Measurements from ENCODE around the gene PRRT1. TPM values are rescaled to one million over a fixed set of nuclear protein-coding genes. Genes with fewer than 3 reads are reported as not detected.

The PRRT1 gene
- total RNA-seq, 4 donors from 2014 or later: 0.49 to 0.81 (median 0.67) TPM; not detected in 1

- intact Hi-C loops (cut with DNase I): loop anchor here (5.0 to 10.0 kb wide), 2 partner anchors 34 to 107 kb away; no protein-coding TSS in a partner anchor
- Histone ChIP-seq H3K4me1 (peaks cover 25 to 26% of the 10 kb centered on the region in 2 donors), H3K27ac (peak overlapping the region in 1 of 3 donors; percentile 31), H3K4me3 (replicated peaks in 1 of 3) (peak overlapping the region in 1 of 3 donors; percentile 23), H3K36me3 (no peaks in the 10 kb centered on the region), H3K9me3 (no peaks in the 10 kb centered on the region), H3K27me3 (no peaks in the 10 kb centered on the region)
- TF ChIP-seq POLR2A (IDR thresholded peaks at IDR 0.05) (no peak), CTCF (IDR thresholded peaks at IDR 0.05) (no peak)
- 46 to 52% methylated on average over 8 of the region's 8 CpGs for WGBS, 2 donors
- DNase-seq: no peak
Observed at GRCh38 chr6:32151181-32151862, 417 bp downstream of the PRRT1 start.

GRCh38 chr6:32149932-32150870 is 1.5 kb downstream of the PRRT1 start:
- TF ChIP-seq CTCF (IDR thresholded peaks at IDR 0.05): no peak
- TF ChIP-seq POLR2A (IDR thresholded peaks at IDR 0.05): no peak
- Histone ChIP-seq H3K4me3 (replicated peaks in 1 of 3) (no peak overlapping the region), H3K27ac (no peak overlapping the region), H3K9me3 (no peaks in the 10 kb centered on the region), H3K4me1 (peaks cover 20 to 25% of the 10 kb centered on the region in 2 donors), H3K36me3 (no peaks in the 10 kb centered on the region), H3K27me3 (no peaks in the 10 kb centered on the region)
- DNase-seq: no peak
- intact Hi-C loops (cut with DNase I): loop anchor here (5.0 to 10.0 kb wide), 2 partner anchors 33 to 105 kb away; no protein-coding TSS in a partner anchor
- 61 to 64% methylated on average over 27 to 31 of the region's 55 CpGs for WGBS, 2 donors

DNA sequence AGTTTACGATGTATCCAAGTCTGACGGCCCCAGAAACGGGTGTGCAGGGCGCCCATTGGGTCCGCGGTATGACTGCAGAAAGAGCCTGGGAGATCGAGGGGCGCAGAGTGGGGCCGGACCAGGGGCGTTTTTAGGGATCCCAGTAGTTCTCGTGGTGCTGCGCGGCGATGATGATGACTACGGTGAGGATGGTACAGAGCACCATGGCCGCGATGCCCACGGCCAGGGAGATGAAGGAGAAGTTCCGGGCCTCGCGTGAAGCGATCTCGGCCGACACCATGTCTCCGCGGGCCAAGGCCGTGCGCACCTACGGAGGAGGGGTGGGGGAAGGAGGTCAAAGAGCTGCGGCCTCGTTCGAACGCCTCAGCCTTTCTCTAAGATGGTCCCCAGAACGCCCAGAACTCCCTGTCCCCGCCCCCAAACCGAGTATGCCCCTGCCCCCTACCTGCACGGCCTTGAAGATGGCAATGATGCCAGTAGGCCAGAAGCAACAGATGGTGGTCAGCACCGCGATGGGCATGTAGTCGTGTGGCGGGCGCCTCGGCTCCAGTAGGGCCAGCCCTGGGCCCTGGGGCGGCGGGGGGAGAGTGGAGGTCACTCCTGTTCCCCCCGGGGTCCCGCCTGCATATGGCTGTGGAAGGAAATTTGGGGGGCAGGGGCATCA is 2.5 kb downstream of the PRRT1 start:
- Histone ChIP-seq H3K9me3 (no peaks in the 10 kb centered on the region), H3K27me3 (no peaks in the 10 kb centered on the region), H3K4me3 (replicated peaks in 1 of 3) (no peak overlapping the region), H3K36me3 (no peaks in the 10 kb centered on the region), H3K4me1 (peaks cover 15 to 19% of the 10 kb centered on the region in 2 donors), H3K27ac (no peak overlapping the region)
- WGBS, 2 donors: 51 to 52% methylated on average over 44 to 47 of the region's 47 CpGs
- TF ChIP-seq POLR2A (IDR thresholded peaks at IDR 0.05) (no peak), CTCF (IDR thresholded peaks at IDR 0.05) (no peak)
- intact Hi-C loops (cut with DNase I): no loop called here
- DNase-seq: no peak

- intact Hi-C loops (cut with DNase I): no loop called here
- TF ChIP-seq CTCF (IDR thresholded peaks at IDR 0.05): no peak
- no peak for TF ChIP-seq POLR2A (IDR thresholded peaks at IDR 0.05)
- no peak overlapping the region for H3K4me3 ChIP-seq (replicated peaks in 1 of 3)
- peaks cover 14 to 15% of the 10 kb centered on the region in 2 donors for H3K4me1 ChIP-seq
- no peaks in the 10 kb centered on the region for H3K36me3 ChIP-seq
- DNase-seq: peak; percentile 30 to 57
- no peak overlapping the region for H3K27ac ChIP-seq
- no peaks in the 10 kb centered on the region for H3K9me3 ChIP-seq
- WGBS, 2 donors: 28 to 33% methylated on average over 39 of the region's 39 CpGs
- no peaks in the 10 kb centered on the region for H3K27me3 ChIP-seq
Observed at GRCh38 chr6:32148289-32149091, 3.2 kb downstream of the PRRT1 start.

All from thyroid gland (tissue), 4 donors.